Measurements from ENCODE around the gene TEX29. TPM values are rescaled to one million over a fixed set of nuclear protein-coding genes. Genes with fewer than 3 reads are reported as not detected.

TEX29 gene
- total RNA-seq, 1 experiment from 2014 or later = not detected

DNA sequence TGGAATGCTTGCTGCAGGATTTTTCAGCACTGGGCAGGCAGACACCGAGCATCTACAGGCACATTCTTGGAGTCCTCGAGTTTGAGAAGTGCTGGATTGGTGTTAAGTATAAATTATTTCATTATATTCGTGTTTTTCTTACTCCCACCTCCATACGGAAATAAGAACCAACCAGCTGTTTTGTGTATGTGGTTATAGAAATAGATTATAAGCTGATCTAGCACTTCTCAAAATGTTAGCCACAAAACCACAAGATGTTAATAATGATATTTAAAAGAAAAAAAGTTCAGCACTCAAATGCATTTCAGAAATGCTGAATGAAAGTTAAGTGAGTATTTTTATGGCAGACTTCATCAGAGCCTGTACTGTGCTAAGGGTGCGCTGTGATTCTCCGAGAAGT is 24.0 kb upstream of the TEX29 start:
- no peaks in the 10 kb centered on the region for H3K27me3 Mint-ChIP-seq (ENCODE audit: insufficient read depth, unreplicated experiment)
- BruUV-seq (replicated peaks) = no TSS peak
- no peaks in the 10 kb centered on the region for H3K9me3 Mint-ChIP-seq (ENCODE audit: unreplicated experiment)
- intact Hi-C loops (cut with micrococcal nuclease) = no loop called here
- H3K36me3 Mint-ChIP-seq (ENCODE audit: insufficient read depth, unreplicated experiment) = peaks cover 35% of the 10 kb centered on the region
- no peak overlapping the region for H3K27ac Mint-ChIP-seq (ENCODE audit: low read depth, unreplicated experiment)
- no peak for DNase-seq (ENCODE audit: unreplicated experiment)
- ChIA-PET CTCF (no interaction called here), POLR2A (no interaction called here)
- no peak overlapping the region for H3K4me3 Mint-ChIP-seq (ENCODE audit: unreplicated experiment)
- no peaks in the 10 kb centered on the region for H3K4me1 Mint-ChIP-seq (ENCODE audit: insufficient read depth, unreplicated experiment)
- TF ChIP-seq CTCF (IDR thresholded peaks at IDR 0.05; ENCODE audit: unreplicated experiment) = no peak

DNA sequence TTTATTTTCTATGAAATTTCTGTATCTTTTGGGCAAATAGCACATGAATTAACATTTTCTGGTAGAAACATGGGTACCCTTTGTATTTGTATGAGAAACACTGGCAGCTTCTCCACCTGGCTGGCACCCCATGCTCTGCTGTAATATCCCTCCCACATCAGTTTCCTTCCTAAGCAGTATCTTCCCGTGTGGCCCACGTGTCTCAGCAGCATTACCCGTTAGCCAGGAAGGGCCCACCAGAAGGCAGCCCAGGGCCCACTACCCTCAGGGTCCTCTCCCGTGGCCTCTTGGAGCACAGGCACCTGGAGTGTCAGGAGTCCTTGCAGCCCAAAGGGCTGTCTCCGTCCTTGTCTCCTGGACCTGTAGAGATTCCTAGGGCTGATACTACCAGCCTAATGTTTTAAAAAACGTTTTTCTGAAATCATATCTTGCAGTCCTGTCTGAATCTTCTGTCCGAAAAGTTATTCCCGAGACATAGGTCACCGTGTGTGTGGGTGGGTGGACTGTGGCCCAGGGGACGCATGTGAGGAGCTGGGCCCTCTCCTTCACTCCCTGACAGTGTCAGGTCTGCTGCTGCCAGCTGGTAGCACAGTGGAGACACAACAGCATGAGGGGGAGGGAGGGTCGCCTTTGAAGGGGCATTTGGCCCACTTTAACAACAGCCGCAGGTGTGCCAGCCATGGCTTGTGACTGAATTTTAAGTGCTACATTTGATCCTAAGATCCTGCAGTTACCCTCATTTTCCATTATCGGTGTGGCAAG is 22.0 kb upstream of the TEX29 start:
- Mint-ChIP-seq H3K27ac (ENCODE audit: low read depth, unreplicated experiment) (no peak overlapping the region), H3K4me3 (ENCODE audit: unreplicated experiment) (no peak overlapping the region), H3K4me1 (ENCODE audit: insufficient read depth, unreplicated experiment) (no peaks in the 10 kb centered on the region), H3K9me3 (ENCODE audit: unreplicated experiment) (no peaks in the 10 kb centered on the region), H3K36me3 (ENCODE audit: insufficient read depth, unreplicated experiment) (peaks cover 45% of the 10 kb centered on the region), H3K27me3 (ENCODE audit: insufficient read depth, unreplicated experiment) (no peaks in the 10 kb centered on the region)
- TF ChIP-seq CTCF (IDR thresholded peaks at IDR 0.05; ENCODE audit: unreplicated experiment) = no peak
- DNase-seq (ENCODE audit: unreplicated experiment) = no peak
- CTCF ChIA-PET = interaction anchor here (0.7 kb wide), 1 partner anchor 807 kb away, joined by 3 read pairs; no protein-coding TSS in a partner anchor
- no TSS peak for BruUV-seq (replicated peaks)
- intact Hi-C loops (cut with micrococcal nuclease) = no loop called here
- POLR2A ChIA-PET = no interaction called here

- Mint-ChIP-seq H3K27ac (ENCODE audit: low read depth, unreplicated experiment) (no peak overlapping the region), H3K36me3 (ENCODE audit: insufficient read depth, unreplicated experiment) (peaks cover 70% of the 10 kb centered on the region), H3K4me3 (ENCODE audit: unreplicated experiment) (no peak overlapping the region), H3K9me3 (ENCODE audit: unreplicated experiment) (no peaks in the 10 kb centered on the region), H3K4me1 (ENCODE audit: insufficient read depth, unreplicated experiment) (no peaks in the 10 kb centered on the region), H3K27me3 (ENCODE audit: insufficient read depth, unreplicated experiment) (no peaks in the 10 kb centered on the region)
- intact Hi-C loops (cut with micrococcal nuclease) = no loop called here
- BruUV-seq (replicated peaks) = no TSS peak
- no peak for DNase-seq (ENCODE audit: unreplicated experiment)
- ChIA-PET CTCF (interaction anchor here (0.6 kb wide), 2 partner anchors 116 to 1078 kb away, joined by 3 read pairs; no protein-coding TSS in a partner anchor), POLR2A (interaction anchor here (1.0 kb wide), 1 partner anchor 39 kb away, joined by 4 read pairs; no protein-coding TSS in a partner anchor)
- no peak for TF ChIP-seq CTCF (IDR thresholded peaks at IDR 0.05; ENCODE audit: unreplicated experiment)
These were observed 18.3 kb upstream of the TEX29 start for GRCh38 chr13:111302045-111302726.

- Mint-ChIP-seq H3K36me3 (ENCODE audit: insufficient read depth, unreplicated experiment) (peaks cover 70% of the 10 kb centered on the region), H3K4me3 (ENCODE audit: unreplicated experiment) (no peak overlapping the region), H3K27me3 (ENCODE audit: insufficient read depth, unreplicated experiment) (no peaks in the 10 kb centered on the region), H3K9me3 (ENCODE audit: unreplicated experiment) (no peaks in the 10 kb centered on the region), H3K4me1 (ENCODE audit: insufficient read depth, unreplicated experiment) (no peaks in the 10 kb centered on the region), H3K27ac (ENCODE audit: low read depth, unreplicated experiment) (no peak overlapping the region)
- ChIA-PET CTCF (no interaction called here), POLR2A (no interaction called here)
- intact Hi-C loops (cut with micrococcal nuclease) = no loop called here
- BruUV-seq (replicated peaks) = no TSS peak
- no peak for TF ChIP-seq CTCF (IDR thresholded peaks at IDR 0.05; ENCODE audit: unreplicated experiment)
- no peak for DNase-seq (ENCODE audit: unreplicated experiment)
These were observed 16.9 kb upstream of the TEX29 start for GRCh38 chr13:111303559-111303958.

Measured in MCF 10A (cell line).